Measurements from ENCODE around the gene NGDN.
"Not testable (repeated sequence)": the region's sequence is repeated elsewhere in the genome, so short reads cannot be mapped to it uniquely, and the experiment has no call there.

Gene NGDN, protein sequence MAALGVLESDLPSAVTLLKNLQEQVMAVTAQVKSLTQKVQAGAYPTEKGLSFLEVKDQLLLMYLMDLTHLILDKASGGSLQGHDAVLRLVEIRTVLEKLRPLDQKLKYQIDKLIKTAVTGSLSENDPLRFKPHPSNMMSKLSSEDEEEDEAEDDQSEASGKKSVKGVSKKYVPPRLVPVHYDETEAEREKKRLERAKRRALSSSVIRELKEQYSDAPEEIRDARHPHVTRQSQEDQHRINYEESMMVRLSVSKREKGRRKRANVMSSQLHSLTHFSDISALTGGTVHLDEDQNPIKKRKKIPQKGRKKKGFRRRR

DNA sequence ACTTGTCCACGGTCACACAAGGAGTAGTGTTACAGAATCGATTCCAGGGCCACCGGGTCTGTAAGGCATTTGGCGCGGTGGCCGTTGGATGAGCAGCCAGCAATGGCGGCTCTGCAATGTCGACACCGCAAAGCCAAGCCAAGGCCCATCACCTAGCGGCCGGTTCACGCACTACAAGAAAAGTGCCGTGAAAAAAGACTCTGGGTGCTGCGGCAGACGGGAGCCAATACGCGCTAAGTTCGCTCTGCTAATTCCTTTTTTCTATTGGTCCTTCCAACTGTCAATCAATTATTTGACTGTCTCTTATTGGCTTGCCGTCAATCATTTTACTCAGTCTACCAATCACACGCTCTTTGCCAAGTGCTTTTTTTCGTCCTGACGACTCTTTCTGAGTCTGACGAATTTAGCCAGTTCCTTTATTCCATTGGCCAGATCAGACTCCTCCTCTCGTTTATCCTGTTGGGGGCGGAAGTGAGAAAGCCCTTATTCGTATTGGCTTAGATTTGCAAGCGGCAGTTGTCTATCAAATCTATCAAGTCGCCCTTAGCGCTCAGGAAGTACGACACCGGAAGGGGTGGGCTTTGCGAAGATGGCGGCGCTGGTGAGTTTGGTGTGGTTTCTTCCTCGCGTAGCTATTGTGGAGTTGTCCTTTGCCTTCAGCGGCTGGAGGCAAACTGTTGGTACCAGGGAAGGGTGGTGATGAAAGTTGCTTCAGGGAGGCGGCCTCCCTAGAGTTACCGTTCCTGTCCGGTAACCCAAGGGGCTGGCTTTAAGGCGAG is at the start of gene NGDN:
NGDN (plus strand) TSS at position 577 of the 779 bp plus-strand sequence; CDS start at position 590, 13 bp downstream.
- TF ChIP-seq FOXP2 (optimal IDR thresholded peaks at IDR 0.05; ENCODE audit: control extremely low read depth, extremely low read length, insufficient read depth) (no peak), POLR2AphosphoS5 (IDR thresholded peaks at IDR 0.05; ENCODE audit: borderline replicate concordance, low read depth, low read length) (peak; percentile 90)
- Histone ChIP-seq H3K27ac (peak within 1 kb of the TSS; percentile 81), H3K9me3 (ENCODE audit: low read depth, low read length) (peaks cover 7% of the 10 kb centered on the region; the same call in 1 of the 2 replicates), H3K9ac (ENCODE audit: insufficient read length) (peak within 1 kb of the TSS; percentile 93), H3K36me3 (ENCODE audit: insufficient read depth, low read length) (peaks cover 35% of the 10 kb centered on the region), H3K4me3 (peak within 1 kb of the TSS; percentile 88)
- DNase-seq (ENCODE audit: low read depth, low spot score), result peak; percentile 100

DNA sequence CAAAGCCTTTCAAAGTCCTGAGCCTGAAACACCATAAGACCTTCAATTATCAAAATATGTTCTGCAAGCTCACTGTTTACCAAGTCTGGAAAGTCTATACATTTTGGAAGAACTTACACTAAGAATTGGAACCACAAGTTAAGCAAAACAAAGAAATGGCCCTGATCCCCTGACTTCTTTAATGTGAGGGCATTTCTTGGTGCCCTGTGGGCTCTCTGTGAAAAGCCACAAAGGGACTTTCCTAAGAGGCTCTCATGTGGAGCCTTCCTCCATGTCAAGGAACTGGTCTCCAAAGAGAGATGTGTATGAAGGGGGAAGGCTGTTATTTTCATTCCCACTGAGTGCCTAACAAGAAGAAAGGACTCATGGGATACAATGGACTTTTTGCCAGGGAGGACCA is 47.9 kb upstream of the NGDN start:
- Histone ChIP-seq H3K4me3 (no peak overlapping the region), H3K9ac (ENCODE audit: insufficient read length) (no peak overlapping the region), H3K36me3 (ENCODE audit: insufficient read depth, low read length) (no peaks in the 10 kb centered on the region), H3K27ac (no peak overlapping the region), H3K9me3 (ENCODE audit: low read depth, low read length) (no peaks in the 10 kb centered on the region)
- DNase-seq (ENCODE audit: low read depth, low spot score), result no peak
- no peak for TF ChIP-seq POLR2AphosphoS5 (IDR thresholded peaks at IDR 0.05; ENCODE audit: borderline replicate concordance, low read depth, low read length)
- no peak for TF ChIP-seq EZH2 (IDR thresholded peaks at IDR 0.05)
- no peak for TF ChIP-seq FOXP2 (optimal IDR thresholded peaks at IDR 0.05; ENCODE audit: control extremely low read depth, extremely low read length, insufficient read depth)

DNA sequence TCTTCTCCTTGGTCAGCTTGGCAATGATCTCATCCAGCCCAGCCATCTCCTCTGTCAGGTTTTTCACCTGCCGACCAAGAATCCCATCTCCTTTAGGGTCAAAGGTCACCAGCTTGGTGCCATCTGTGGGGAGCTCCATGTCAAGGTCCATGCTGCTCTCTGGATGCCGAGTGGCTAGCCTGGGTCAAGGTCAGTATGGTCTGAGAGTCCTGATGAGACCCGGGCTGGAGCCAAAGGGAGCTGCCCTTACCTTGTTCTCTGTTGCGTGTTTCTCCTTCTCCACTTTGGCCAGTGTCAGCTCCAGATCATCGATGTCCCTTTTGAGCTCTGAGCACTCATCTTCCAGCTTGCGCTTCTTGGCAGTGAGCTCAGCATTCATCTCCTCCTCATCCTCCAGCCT is 45.8 kb upstream of the NGDN start:
- Histone ChIP-seq H3K27ac (no peak overlapping the region), H3K9me3 (ENCODE audit: low read depth, low read length) (no peaks in the 10 kb centered on the region), H3K4me3 (no peak overlapping the region), H3K36me3 (ENCODE audit: insufficient read depth, low read length) (no peaks in the 10 kb centered on the region), H3K9ac (ENCODE audit: insufficient read length) (no peak overlapping the region)
- DNase-seq (ENCODE audit: low read depth, low spot score), result no peak
- TF ChIP-seq EZH2 (IDR thresholded peaks at IDR 0.05) (no peak), FOXP2 (optimal IDR thresholded peaks at IDR 0.05; ENCODE audit: control extremely low read depth, extremely low read length, insufficient read depth) (no peak), POLR2AphosphoS5 (IDR thresholded peaks at IDR 0.05; ENCODE audit: borderline replicate concordance, low read depth, low read length) (no peak)

DNA sequence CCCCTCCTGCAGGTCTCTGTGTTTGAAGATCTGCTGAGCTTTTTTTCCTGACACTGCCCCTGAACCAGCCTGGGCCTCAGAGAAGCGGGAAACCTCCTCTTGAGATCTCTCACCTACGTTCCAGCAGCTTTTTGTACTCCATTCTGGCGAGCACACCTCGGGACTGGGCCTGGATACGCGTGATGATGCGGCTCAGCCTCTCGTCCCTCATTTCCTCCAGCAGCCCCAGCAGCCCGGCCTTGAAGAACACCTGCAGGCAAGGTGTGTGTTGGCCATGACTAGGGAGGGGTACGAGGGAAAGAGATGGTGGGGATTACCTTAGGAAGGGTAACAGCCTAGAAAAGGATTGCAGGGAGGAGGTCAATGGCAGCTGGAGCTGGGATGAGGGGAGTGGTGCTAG is 44.3 kb upstream of the NGDN start:
- H3K4me3 ChIP-seq, result no peak overlapping the region
- DNase-seq (ENCODE audit: low read depth, low spot score), result no peak
- no peak for TF ChIP-seq FOXP2 (optimal IDR thresholded peaks at IDR 0.05; ENCODE audit: control extremely low read depth, extremely low read length, insufficient read depth)
- TF ChIP-seq POLR2AphosphoS5 (IDR thresholded peaks at IDR 0.05; ENCODE audit: borderline replicate concordance, low read depth, low read length), result no peak
- TF ChIP-seq EZH2 (IDR thresholded peaks at IDR 0.05), result no peak
- H3K36me3 ChIP-seq (ENCODE audit: insufficient read depth, low read length), result no peaks in the 10 kb centered on the region
- H3K9ac ChIP-seq (ENCODE audit: insufficient read length), result no peak overlapping the region
- H3K9me3 ChIP-seq (ENCODE audit: low read depth, low read length), result no peaks in the 10 kb centered on the region
- no peak overlapping the region for H3K27ac ChIP-seq

DNA sequence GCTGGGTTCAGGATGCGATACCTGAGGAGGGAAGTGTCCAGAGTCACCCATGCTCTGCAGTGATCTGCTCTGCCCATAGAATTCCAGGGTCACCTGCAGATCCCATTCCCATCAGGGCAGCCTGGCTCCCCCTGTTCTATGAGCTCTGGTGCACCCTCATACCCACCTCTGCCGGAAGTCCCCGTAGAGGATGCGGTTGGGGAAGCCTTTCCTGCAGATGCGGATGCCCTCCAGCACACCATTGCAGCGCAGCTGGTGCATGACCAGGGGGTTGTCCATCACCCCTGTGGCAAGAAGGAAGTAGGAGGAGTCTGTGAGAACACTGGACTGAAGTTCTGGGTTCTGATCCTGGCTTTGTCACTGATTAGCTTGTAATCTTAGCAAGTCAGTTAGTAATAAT is 43.7 kb upstream of the NGDN start:
- H3K4me3 ChIP-seq; H3K36me3 ChIP-seq (ENCODE audit: insufficient read depth, low read length); H3K9me3 ChIP-seq (ENCODE audit: low read depth, low read length); H3K27ac ChIP-seq; DNase-seq (ENCODE audit: low read depth, low spot score); H3K9ac ChIP-seq (ENCODE audit: insufficient read length): not testable (repeated sequence)

DNA sequence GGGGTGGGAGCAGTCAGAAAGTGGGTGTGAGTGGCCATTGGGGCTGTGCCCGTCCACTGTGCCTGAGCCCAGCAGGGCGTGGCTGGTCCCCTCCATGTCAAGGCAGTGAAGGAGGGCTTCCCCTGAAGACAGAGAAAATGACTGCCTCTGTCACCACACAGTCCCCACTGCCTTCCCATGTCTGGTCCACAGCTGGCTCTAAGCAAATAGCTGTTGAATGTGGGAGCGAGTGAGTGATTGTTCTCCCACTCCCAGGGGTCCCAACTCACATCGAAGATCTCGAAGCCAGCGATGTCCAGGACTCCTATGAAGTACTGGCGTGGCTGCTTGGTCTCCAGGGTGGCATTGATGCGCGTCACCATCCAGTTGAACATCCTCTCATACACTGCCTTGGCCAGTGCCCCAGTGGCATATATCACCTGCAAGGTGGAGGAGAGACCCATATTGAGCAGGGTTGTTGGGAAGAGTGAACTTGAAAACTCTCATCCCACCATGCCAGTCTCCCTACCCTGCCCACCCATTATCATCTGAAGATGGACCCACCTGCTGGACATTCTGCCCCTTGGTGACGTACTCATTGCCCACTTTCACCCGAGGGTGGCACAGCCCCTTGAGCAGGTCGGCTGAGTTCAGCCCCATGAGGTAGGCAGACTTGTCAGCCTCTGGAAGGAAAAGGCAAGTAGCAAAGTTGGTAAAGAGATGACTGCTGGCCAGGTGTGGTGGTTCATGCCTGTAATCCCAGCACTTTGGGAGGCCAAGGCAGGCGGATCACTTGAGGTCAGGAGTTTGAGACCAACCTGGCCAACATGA is 40.6 kb upstream of the NGDN start:
- DNase-seq (ENCODE audit: low read depth, low spot score), result no peak
- H3K9me3 ChIP-seq (ENCODE audit: low read depth, low read length), result no peaks in the 10 kb centered on the region
- TF ChIP-seq POLR2AphosphoS5 (IDR thresholded peaks at IDR 0.05; ENCODE audit: borderline replicate concordance, low read depth, low read length), result no peak
- no peak for TF ChIP-seq EZH2 (IDR thresholded peaks at IDR 0.05)
- TF ChIP-seq FOXP2 (optimal IDR thresholded peaks at IDR 0.05; ENCODE audit: control extremely low read depth, extremely low read length, insufficient read depth), result no peak
- H3K36me3 ChIP-seq (ENCODE audit: insufficient read depth, low read length), result no peaks in the 10 kb centered on the region
- no peak overlapping the region for H3K9ac ChIP-seq (ENCODE audit: insufficient read length)
- no peak overlapping the region for H3K4me3 ChIP-seq
- H3K27ac ChIP-seq, result no peak overlapping the region

DNA sequence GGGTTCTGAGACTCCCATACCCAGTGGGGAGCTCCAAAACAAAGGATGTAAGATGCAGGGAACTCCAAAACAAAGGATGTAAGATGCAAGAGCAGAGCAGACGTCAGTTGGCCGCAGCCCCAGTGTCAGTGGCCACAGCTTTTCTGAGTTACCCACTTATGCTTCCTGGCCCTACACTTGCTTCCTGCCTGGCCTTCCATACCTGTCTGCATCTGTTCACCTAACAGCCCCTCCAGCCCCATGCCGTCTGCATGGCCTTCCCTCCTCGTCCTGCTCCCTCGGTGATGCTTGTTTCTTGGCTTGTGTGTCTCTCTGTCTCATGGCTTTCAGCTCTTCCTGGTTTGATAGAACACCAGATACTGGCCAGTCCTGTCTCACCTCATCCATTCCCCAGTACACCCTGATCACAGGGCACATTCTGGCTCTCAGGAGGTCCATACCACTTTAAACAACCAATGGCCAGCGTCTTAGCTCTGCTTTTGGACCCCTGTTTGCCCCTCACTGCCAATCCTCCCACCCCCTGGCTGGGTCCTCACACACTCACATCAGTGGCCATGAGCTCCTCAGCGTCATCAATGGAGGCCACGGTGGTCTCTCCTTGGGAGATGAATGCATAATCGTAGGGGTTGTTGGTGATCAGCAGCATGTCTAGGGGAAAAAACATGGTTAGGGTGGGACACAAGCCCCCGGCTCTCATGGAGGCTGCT is 39.3 kb upstream of the NGDN start:
- H3K27ac ChIP-seq, result no peak overlapping the region
- no peak overlapping the region for H3K4me3 ChIP-seq
- H3K9me3 ChIP-seq (ENCODE audit: low read depth, low read length), result no peaks in the 10 kb centered on the region
- DNase-seq (ENCODE audit: low read depth, low spot score), result no peak
- TF ChIP-seq POLR2AphosphoS5 (IDR thresholded peaks at IDR 0.05; ENCODE audit: borderline replicate concordance, low read depth, low read length), result no peak
- TF ChIP-seq FOXP2 (optimal IDR thresholded peaks at IDR 0.05; ENCODE audit: control extremely low read depth, extremely low read length, insufficient read depth), result no peak
- no peak for TF ChIP-seq EZH2 (IDR thresholded peaks at IDR 0.05)
- no peak overlapping the region for H3K9ac ChIP-seq (ENCODE audit: insufficient read length)
- H3K36me3 ChIP-seq (ENCODE audit: insufficient read depth, low read length), result no peaks in the 10 kb centered on the region

DNA sequence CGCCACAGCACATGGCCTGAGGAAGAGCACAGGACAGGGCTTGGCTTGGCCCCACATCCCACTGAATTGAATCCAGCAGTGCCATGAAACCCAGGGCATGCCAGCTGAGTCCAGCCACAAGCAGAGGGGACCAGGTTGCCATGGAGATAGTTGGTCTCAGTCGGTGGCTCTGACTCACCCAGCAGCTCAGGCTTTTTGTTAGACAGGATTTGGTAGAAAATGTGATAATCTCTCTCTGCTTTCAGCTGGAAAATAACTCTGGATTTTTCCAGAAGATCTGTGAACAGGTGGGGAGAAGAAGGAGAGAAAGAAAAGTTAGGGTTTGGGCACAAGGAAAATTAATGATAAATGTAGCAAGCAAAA is 38.8 kb upstream of the NGDN start:
- H3K27ac ChIP-seq, result no peak overlapping the region
- no peaks in the 10 kb centered on the region for H3K36me3 ChIP-seq (ENCODE audit: insufficient read depth, low read length)
- TF ChIP-seq EZH2 (IDR thresholded peaks at IDR 0.05), result no peak
- TF ChIP-seq FOXP2 (optimal IDR thresholded peaks at IDR 0.05; ENCODE audit: control extremely low read depth, extremely low read length, insufficient read depth), result no peak
- no peak for TF ChIP-seq POLR2AphosphoS5 (IDR thresholded peaks at IDR 0.05; ENCODE audit: borderline replicate concordance, low read depth, low read length)
- no peak for DNase-seq (ENCODE audit: low read depth, low spot score)
- H3K9me3 ChIP-seq (ENCODE audit: low read depth, low read length), result no peaks in the 10 kb centered on the region
- no peak overlapping the region for H3K4me3 ChIP-seq
- no peak overlapping the region for H3K9ac ChIP-seq (ENCODE audit: insufficient read length)
